GM12874 (cell line): Measurements from ENCODE around the gene ZFP90.

Experiments
- TF ChIP-seq, protein P1 (sequence below): IDR thresholded peaks from 2 replicates; pipeline ENCODE4 v1.5.1; 2011; ENCODE audit warnings: low read depth, mild to moderate bottlenecking, control low read depth, low read length, moderate library complexity; ENCODE audit not compliant: insufficient read depth

ZFP90 gene

DNA sequence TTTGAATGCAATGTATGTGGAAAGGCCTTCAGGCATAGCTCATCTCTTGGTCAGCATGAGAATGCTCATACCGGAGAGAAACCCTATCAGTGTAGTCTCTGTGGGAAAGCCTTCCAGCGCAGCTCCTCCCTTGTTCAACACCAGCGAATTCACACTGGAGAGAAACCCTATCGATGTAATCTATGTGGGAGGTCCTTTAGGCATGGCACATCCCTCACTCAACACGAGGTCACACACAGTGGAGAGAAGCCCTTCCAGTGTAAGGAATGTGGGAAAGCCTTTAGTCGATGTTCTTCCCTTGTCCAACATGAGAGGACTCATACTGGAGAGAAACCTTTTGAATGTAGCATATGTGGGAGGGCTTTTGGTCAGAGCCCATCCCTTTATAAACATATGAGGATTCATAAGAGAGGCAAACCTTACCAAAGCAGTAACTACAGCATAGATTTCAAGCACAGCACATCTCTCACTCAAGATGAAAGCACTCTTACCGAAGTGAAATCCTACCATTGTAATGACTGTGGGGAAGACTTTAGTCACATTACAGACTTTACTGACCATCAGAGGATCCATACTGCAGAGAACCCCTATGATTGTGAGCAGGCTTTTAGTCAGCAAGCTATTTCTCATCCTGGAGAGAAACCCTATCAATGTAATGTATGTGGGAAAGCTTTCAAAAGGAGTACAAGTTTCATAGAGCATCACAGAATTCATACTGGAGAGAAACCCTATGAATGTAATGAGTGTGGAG is 24.7 kb downstream of the ZFP90 start:
- TF ChIP-seq, protein P1, sequence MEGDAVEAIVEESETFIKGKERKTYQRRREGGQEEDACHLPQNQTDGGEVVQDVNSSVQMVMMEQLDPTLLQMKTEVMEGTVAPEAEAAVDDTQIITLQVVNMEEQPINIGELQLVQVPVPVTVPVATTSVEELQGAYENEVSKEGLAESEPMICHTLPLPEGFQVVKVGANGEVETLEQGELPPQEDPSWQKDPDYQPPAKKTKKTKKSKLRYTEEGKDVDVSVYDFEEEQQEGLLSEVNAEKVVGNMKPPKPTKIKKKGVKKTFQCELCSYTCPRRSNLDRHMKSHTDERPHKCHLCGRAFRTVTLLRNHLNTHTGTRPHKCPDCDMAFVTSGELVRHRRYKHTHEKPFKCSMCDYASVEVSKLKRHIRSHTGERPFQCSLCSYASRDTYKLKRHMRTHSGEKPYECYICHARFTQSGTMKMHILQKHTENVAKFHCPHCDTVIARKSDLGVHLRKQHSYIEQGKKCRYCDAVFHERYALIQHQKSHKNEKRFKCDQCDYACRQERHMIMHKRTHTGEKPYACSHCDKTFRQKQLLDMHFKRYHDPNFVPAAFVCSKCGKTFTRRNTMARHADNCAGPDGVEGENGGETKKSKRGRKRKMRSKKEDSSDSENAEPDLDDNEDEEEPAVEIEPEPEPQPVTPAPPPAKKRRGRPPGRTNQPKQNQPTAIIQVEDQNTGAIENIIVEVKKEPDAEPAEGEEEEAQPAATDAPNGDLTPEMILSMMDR, result no peak

DNA sequence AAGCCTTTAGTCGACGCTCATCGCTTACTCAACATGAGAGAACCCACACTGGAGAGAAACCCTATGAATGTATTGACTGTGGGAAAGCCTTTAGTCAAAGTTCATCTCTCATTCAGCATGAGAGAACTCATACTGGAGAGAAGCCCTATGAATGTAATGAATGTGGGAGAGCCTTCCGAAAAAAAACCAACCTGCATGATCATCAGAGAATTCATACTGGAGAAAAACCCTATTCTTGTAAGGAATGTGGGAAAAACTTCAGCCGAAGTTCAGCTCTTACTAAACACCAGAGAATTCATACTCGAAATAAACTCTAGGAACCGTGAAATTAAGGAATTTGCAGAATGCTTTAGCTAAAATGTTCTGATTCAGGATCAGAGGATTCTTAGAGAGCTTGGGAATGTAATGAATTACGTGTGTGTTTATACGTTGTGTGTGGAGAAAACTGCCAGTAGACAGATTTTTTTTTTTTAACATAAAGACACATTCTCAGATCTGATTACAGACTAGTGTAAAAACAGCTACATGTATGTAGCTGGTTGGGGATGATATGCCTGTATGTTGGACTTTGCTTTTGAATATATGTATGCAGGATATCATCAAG is 25.4 kb downstream of the ZFP90 start:
- TF ChIP-seq, protein P1, result no peak

- TF ChIP-seq, protein P1, result no peak
Observed at GRCh38 chr16:68574479-68574878, 35.4 kb downstream of the ZFP90 start.

GRCh38 chr16:68575082-68575481 is 36.0 kb downstream of the ZFP90 start:
- TF ChIP-seq, protein P1, result no peak

- TF ChIP-seq, protein P1, result no peak
Observed at GRCh38 chr16:68577352-68577853, 38.3 kb downstream of the ZFP90 start.

GRCh38 chr16:68590201-68590994 is 51.3 kb downstream of the ZFP90 start:
- TF ChIP-seq, protein P1, result peak; percentile 59

DNA sequence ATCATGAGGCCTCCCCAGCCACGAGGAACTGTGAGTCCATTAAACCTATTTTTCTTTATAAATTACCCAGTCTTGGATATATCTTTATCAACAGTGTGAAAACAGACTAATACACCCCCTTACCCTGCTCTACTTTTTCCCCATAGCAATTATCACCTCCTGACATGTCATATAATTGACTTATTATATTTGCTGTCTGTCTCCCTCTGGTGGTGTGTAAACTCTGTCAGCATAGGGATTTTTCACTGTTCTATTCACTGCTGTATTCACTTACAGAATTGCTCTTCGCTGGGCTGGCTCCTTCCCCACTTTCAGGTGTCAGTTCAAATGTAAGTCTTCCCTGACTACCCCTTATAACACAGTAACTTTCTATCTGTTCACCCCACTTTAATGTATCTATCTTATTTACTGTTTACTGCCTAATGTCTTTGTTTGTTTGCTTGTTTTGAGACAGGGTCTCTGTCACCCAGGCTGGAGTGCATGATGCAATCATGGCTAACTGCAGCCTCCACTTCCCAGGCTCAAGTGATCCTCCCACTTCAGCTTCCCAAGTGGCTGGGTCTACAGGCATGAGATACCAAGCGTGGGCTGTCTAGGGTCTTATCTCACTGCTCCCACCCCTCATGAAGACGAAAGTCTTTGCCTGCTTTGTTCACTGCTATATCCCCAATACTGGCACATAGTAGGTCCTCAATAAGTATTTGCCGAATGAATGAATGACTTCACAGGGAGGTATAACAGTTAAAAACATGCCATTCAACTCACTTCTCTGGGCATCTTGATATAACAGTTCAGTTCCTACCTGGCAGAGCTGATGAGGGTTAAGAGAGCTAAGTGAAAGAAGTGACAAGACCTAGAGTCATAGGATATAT is 53.6 kb downstream of the ZFP90 start:
- TF ChIP-seq, protein P1, result no peak
